Occipital lobe (tissue), 2 donors: ENCODE measurements around the gene SIGLEC14. TPM values are rescaled to one million over a fixed set of nuclear protein-coding genes. Genes with fewer than 3 reads are reported as not detected.
"Not testable (repeated sequence)": the region's sequence is repeated elsewhere in the genome, so short reads cannot be mapped to it uniquely, and the experiment has no call there.

ENCODE experiments used
- DNase-seq: peaks from one replicate; lab custom pipeline; 2025; lab: John Stamatoyannopoulos, UW
- total RNA-seq: library from RNA; depleted of rRNA; stranded (reverse); fragments of >200 nt; gene quantifications from one replicate; pipeline ENCODE4 v1.2.3, GENCODE V29; 2014

Gene SIGLEC14
- total RNA-seq, 1 donor from 2014 or later: 0.16 TPM

DNA sequence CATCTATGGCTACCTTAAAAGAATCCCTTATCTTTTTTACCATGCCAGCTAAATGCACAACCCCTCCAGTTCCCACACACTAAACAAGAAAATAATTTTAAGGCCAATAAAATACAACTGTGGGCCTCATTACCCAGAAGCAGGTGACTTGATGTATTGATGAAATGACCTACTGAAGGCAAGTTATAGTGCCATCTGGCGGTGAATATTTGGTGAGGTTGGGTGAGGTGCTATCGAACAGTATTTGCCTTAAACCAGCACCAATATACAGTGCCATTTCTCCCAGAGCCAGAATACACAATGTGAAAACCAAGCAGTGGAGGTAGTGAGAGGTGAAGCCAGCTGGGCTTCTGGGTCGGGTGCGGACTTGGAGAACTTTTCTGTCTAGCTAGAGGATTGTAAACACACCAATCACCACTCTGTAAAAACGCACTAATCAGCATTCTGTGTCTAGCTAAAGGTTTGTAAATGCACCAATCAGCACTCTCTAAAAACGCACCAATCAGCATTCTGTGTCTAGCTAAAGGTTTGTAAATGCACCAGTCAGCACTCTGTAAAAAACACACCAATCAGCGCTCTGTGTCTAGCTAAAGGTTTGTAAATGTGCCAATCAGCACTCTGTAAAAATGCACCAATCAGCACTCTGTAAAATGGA lies 29.4 kb upstream of the SIGLEC14 start:
- DNase-seq: not testable (repeated sequence)

DNA sequence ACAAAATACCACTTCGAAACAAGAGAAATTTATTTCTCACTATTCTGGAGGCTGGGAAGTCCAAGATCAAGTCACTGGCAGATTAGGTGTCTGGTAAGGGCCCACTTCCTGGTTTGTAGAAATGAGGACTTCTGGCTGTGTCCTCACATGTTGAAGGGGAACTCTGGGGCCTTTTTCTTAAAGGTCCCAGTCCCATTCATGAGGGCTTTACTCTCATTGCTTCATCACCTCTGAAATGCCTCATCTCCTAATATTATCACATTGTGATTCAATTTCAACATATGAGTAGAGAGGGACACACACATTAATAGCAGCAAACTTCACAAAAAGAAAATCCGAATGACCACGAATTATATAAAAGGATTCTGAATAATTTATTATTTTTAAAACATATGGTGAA lies 21.6 kb upstream of the SIGLEC14 start:
- no peak for DNase-seq

DNA sequence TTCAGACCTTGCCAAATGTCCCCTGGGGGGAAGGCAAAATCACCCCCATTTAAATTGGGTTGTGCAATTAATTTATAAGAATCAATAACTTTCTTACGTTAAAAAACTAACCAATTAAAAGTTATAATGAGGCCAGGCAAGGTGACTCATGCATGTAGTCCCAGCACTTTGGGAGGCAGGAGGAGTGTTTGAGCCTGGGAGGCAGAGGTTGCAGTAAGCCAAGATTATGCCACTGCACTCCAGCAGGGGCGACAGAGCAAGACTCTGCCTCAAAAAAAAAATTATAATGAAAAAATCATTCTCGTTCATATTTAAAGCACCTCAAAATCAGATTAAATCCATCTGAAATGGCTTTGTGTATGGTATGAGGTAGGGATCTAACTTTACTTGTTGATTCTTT lies 18.4 kb upstream of the SIGLEC14 start:
- DNase-seq: no peak

DNA sequence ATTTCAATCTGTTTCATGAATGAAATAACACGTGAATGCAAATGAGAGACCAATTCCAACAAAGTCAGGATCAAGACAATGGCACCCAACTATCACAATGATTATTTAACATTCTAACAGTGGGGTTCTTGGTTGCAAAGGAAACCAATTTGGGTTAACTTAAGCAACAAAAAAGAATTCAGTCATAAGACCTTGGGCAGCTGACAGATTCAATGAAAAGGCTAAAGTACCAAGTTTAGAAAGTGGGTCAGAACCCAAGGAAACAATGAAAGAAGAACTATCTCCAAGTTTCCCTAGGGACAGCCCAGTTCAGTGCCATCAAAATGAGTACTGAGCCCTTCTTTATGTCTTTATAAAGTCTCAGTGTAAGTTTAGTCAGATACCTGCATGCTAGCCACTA lies 17.5 kb upstream of the SIGLEC14 start:
- no peak for DNase-seq

DNA sequence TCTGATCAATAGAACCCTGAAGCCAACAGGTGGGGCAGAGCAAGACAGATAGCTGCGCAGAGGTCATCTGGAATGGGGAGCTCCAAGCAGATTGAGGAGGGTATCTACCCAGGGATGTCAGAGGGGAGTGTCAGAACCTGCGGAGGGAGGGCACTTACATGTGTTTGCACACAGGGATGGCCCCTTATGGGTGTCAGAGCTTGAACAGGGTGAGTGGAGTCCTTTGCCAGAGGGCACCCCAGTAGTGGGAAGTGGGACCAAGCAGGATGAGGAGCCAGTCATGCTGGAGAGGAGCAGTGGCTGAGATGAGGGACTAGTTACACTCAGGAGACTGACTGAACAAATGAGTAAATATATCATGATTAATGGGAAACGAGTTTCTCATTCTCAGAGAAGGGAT lies 17.0 kb upstream of the SIGLEC14 start:
- no peak for DNase-seq

DNA sequence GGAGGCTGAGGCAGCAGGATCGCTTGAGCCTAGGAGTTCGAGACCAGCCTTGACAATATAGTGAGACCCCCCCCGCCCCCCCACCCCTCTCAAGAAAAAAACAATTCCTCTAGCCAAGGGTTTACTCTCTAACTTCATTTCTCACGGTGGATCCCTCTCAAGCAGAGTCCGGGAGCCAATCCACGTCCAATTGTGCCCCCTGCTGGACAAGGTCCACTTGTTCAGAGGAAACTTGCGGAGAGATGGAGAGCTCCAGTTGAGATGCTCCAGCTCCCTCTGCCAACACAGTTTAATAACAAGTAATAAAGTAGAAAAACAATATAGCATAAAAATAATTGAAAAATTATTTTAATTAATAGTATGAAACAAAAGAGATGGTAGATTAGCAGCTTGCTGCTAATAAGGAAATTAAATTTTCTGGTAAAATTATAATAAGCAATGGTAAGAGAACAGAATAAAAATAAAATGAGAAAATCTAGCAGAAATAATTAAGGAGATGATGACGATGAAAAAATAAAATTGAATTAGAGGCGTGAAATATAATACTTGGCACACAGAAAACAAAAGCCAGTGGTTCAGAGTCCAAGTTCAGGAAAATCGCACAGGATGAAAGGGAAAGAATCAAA lies 14.5 kb upstream of the SIGLEC14 start:
- DNase-seq: peak; percentile 45

DNA sequence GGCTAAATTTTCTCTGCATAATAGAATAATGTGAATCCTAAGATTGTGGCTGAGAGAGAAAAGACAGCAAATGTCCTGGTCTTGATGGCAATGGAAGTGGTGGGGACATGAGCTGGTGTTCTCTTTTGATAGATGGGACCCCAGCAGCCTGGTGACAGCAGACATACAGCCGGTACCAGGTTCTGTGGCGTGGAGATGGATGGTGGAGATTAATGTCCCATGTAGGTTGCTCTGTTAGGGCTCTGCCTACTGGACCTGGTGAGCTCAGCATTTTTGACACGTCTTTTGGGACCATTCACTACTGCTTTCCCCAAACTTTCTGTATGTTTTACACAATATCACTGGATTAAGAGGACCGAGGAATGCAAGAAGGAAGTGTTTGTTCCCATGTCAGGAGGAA lies 8.2 kb upstream of the SIGLEC14 start:
- no peak for DNase-seq

DNA sequence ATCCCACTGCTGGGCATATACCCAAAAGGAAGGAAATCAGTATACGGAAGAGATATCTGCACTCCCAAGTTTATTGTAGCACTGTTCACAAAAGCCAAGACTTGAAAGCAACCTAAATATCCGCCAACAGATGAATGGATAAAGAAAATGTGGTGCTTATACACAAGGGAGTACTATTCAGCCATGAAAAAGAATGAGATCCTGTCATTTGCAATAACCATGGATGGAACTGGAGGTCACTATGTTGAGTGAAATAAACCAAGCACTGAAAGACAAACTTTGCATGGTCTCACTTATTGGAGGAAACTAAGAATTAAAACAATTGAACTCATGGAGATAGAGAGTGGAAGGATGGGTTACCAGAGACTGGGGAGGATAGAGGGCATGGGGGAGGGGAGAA lies 6.5 kb upstream of the SIGLEC14 start:
- DNase-seq: no peak

DNA sequence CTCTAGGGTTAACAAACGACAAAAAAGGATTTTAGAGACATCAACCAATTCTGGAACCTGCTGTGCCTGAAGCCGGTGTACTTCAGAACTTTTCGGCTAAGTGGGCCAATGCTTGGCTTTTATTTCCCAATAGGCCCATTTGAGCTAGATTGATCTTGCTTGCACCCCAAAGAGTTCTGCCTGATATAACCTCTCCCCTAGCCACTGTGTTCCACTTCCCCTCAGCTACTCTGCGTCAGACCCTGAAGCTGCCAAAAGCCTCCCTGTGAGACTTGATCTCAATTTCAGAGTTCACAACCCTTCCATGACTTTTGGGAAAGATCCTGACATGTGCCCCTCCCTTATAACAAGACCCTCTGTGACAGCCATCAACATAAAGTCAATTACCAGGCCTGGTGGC lies 5.6 kb upstream of the SIGLEC14 start:
- no peak for DNase-seq

DNA sequence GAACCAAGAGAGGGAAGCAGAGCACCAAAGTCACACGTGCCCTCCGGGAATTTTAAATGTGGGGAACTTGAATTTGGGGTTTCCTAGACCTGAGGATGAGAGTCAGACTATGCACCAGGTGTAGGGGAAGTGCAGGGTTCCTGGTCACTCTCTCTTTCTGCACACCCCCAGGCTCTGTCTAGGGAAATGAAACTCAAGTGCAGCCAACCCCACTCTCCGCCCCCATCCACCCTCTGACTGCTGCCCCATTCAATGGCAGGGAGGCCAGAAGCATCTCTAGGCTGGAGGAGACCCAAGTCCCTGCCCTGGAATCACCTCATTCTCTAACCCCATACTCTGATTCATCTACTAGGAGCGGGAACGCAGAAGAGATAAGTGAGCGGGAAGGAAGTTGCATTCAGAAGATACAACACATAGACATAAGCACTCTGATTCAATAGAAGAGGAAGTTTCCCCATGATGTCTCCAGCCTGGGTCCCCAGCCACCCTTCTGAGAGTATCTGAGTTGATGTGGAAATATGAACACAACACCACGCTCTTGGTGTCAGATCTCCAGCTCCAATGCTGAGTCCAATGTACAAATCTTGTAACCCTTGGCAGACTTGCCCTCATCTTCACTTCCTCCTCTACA lies 4.7 kb upstream of the SIGLEC14 start:
- DNase-seq: no peak

DNA sequence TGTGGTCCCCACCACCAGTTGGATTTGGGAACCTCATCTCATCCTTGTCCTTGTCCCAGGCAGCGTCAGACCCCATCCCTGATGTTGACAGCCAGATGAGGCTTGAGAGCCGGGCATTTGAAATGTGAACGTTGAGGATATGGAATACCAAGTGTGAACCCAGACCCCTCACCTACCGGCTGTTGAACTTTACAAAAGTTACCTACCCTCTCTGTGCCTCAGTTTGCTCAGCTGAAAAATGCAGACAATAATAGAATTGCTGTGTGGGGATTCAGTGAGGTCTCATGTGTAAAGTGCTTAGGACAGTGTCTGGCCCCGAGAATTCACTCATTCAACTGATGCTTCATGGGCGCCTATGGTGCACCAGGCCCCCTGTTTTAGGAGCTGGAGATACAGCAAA lies 693 bp upstream of the SIGLEC14 start:
- no peak for DNase-seq

DNA sequence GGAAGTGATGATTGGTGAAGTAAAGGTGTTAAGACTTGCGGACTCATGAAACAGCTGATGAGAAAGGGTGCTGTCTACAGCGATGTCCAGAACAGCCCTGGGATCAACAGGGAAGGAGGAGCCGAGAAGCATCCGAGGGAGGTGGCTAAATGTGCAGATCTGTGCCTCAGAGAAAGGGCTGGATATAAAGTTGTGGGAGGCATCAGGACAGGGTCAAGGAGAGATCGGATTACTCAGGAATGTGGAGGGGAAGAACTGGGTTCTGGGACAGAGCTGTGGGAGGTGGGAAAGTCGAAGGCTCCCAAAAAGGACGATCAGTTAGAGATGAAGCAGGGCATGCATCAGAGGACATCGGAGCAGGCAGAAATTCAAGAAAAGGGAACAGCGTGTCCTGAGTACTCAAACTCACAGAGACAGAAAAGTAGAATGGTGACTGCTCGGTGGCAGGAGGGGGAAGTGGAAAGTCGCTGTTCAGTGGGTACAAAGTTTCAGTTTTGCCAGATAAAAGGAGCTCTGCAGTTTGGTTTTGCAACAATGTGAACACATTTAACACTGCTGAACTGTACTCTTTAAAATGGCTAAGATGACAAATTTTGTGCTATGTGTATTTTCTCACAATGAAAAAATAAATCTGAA lies 1.9 kb downstream of the SIGLEC14 start:
- no peak for DNase-seq

DNA sequence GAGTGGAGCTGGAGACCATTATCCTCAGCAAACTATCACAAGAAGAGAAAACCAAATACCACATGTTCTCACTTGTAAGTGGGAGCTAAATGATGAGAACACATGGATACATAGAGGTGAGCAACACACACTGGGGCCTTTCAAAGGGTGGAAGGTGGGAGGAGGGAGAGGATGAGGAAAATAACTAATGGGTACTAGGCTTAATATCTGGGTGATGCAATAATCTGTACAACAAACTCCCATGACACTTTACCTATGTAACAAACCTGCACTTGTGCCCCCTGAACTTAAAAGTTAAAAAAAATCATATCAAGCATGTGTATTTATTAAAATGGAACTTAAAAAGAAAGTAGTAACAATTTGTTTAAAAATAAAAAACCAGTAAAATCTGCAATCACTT lies 5.0 kb downstream of the SIGLEC14 start:
- DNase-seq: no peak

DNA sequence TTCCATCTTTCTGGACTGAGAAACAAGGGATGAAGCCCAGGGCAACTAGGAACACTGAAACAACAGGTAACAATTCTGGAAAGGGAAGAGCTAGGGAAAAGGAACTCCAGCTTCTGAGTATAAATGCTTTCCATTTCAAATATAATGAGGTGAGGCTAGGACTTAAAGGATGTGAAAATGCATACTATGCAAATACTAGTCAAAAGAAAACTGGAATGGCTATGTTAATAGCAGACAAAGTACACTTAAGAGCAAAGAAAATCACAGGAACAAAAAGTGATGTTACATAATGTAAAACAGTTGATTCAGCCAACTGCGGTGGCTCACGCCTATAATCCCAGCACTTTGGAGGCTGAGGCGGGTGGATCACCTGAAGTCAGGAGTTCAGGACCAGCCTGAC lies 6.2 kb downstream of the SIGLEC14 start:
- no peak for DNase-seq

DNA sequence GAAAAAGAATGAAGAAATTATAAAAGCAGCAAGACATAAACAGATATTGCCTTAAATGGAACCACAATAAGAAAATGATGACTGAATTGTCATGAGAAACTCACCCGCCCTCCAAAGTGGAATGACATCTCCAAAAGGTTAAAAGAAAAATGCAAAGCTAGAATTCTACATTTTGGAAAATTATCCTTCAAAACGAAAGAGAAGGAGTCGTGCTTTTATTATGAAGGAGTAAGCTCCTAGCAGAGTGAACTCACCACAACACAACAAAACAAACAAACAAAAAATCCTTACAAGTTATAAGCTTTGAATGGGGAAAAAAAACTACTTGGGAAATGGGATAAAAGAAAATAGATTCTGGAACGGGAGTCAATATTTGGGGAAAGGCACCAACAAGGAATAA lies 6.7 kb downstream of the SIGLEC14 start:
- no peak for DNase-seq

DNA sequence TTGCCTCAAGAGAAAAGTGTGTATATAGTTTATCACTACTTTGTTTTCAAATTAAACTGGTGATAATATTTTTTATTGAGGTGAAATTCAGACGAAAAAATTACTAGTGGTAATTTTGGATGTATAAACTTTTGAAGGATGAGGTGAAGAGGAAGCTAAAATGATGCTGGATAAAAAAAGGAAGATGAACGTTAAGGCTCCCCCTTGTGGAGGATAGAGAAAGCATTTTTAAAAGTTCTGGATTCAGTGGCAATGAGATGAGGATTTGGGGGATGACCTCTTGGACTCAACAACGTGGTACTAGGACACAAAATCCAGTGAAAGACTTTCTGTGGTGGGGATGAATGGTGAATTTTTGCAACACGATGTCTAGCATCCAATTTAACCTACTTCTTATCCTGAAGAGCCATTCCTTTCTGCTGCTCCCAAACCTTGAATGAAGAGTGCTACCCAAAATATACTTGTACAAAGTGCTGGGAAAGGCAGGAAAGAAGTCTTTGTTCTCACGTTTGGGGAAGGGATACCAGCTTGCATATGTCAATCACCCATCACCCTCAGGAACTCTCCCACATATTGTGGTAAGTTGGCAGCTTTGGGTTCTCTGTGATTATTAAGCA lies 9.2 kb downstream of the SIGLEC14 start:
- DNase-seq: no peak

DNA sequence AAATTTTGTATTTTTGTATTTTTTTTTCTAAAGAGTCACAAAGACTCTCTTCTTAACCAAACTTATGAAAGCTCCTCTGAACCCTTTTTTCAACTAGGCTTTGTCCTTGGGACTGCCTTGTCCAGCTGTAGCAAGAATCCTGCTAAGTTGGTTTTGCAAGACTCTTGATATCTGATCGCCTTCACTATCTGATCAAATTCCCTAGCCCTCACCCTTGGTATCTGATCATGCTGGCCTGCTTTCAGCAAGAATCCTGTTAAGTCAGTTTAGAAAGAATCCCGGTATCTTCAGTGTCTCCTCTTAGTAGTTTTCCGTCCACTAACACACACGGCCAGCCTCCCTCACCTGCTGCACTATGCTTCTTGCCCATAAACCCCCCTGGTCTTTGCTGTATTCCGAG lies 14.5 kb downstream of the SIGLEC14 start:
- no peak for DNase-seq

DNA sequence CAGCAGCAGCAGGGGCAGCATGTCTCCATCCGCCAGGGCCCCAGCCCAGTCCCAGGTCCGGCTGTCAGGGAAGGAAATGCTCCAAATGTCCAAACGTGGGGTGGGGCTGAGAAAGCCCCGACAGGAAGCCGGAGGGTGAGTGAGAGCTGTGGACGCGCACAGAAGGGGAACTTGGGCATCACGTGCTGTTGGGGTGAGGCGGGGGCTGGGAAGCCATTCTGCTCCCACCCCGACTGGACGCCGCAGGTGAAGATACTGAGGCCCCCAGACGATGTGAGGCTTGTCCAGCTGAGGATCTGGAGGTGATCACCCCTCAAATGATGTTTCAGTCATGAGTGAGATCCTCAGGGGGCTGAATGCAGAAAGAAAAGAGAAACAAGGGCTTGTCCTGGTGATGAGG lies 16.3 kb downstream of the SIGLEC14 start, which contains the start of gene SIGLEC5:
Gene SIGLEC5 (minus strand): TSS at position 87 of the 400 bp plus-strand sequence. CDS start 66 bp downstream, at position 21.
- DNase-seq: not testable (repeated sequence)

DNA sequence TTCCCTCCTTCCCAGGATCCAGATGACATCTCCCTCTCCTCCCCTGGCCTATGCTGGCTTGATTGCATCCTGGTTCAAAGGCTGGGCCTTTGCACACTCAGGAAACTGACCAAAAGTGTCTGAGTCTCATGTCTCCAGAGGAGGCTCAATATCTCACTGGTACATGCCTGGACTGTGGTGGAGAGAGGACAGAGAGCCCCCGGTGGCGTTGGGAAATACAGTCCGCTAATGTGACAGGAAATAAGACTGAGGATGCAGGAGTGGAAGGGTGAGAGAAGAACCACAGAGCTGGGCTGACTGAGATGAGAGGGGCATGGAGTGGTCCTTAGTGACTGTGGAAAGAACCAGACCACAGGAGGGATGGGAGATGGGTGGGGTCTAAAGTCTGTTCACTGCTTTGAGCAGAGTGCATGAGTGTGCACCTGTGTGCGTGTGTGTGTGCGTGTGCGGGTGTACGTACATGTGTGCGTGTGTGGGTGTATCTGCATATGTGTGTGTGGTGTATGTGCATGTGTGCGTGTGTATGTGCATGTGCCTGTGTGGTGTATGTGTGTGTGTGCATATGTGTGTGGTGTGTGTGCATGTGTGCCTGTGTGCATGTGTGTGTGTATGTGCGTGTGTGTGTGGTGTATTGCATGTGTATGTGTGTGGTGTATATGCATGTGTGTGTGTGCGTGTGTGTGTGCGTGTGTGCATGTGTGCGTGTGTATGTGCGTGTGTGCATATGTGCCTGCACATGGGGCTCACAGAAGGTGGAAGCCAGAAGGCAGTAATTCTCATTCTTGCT lies 18.3 kb downstream of the SIGLEC14 start:
- no peak for DNase-seq

DNA sequence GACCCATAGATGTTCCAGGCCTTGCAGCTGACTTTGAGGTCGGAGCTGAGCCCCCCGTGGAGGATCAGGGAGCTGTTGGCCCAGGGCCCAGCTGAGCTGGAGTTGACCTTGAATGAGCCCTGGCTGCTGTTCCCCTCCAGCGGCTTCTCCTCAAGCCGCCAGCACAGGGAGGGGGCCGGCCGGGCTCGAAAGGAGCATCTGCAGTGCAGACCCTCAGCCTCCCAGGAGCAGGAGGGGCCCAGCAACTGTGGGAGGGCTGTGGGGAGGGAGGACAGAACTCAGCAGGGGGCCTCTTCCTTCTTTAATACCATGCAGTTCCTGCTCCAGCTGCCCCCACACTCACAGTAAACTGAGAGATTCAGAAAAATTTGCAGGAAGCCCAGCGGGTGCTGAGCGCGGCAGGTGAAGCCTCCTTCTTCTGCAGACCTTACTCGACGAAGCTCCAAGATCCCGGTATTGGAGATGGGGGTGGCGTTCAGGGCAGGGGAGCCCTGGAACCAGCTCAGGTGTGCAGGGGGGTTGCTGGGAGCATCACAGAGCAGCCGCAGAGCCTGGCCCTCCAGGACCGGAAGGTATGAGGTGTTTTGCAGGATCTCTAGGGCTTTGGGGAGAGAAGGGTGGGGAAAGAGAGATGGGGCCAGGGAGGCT lies 19.0 kb downstream of the SIGLEC14 start:
- no peak for DNase-seq

DNA sequence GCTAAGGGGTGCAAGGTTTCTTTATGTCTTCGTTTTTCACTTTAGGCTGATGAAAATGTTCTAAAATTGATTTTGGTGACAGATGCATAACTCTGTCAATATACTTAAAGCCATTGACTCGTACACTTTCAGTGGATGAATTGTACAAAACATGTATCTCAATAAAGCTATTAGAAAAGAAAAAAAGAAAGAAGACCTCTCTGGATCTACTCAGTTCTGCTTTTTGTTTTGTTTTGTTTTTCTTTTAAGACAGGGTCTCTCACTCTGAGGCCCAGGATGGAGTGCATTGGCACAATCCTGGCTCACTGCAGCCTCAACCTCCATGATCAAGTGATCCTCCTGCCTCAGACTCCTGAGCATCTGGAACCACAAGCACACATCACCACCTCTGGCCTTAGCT lies 19.9 kb downstream of the SIGLEC14 start:
- DNase-seq: no peak
